Body of pancreas (tissue), 4 donors: ENCODE data around the gene SAMD14. TPM values are rescaled to one million over a fixed set of nuclear protein-coding genes. Genes with fewer than 3 reads are reported as not detected.

Source experiments
- ATAC-seq: fragments of 150-250 bp; one replicate; pipeline ENCODE4 v1.9.1; 2016
- DNase-seq, 4 donors: peaks; one replicate each; pipeline ENCODE4 v3.0.0-alpha.2; 2019
- H3K27ac ChIP-seq, 4 donors: fragments of 200-600 bp; sonication (generic); 1 replicate in 3 of 4; 2 replicates in 1 of 4; pipeline versions ENCODE4 v1.5.1 to v1.6.1; 2016 to 2019; ENCODE audit warnings: mild to moderate bottlenecking in 1 of 4, mixed read lengths in 1 of 4, moderate library complexity in 1 of 4
- H3K27me3 ChIP-seq, 2 donors: fragments of 200-600 bp; sonication (generic); one replicate each; pipeline ENCODE4 v1.6.0; 2016; ENCODE audit warnings: mild to moderate bottlenecking in 1 of 2
- H3K36me3 ChIP-seq, 2 donors: fragments of 200-600 bp; sonication (generic); replicated peaks in 1 of 2; 2 replicates each; pipeline ENCODE4 v1.5.1; 2016; ENCODE audit warnings: low read depth in 2 of 2; ENCODE audit not compliant: insufficient read depth in 1 of 2
- H3K4me1 ChIP-seq: fragments of 200-600 bp; sonication (generic); one replicate; pipeline ENCODE4 v1.6.0; 2016
- H3K4me3 ChIP-seq, 2 donors: fragments of 200-600 bp; sonication (generic); 1 replicate in 1 of 2; 2 replicates in 1 of 2; pipeline ENCODE4 v1.5.1; 2016 to 2019
- H3K9me3 ChIP-seq, 3 donors: fragments of 200-600 bp; sonication (generic); 1 replicate in 2 of 3; 2 replicates in 1 of 3; pipeline ENCODE4 v1.5.1; 2016
- POLR2A ChIP-seq, 3 donors: fragments of 450-650 bp; IDR thresholded peaks; one replicate each; pipeline ENCODE4 v1.6.1; 2016; ENCODE audit warnings: antibody characterized with exemption in 3 of 3, mild to moderate bottlenecking in 2 of 3
- WGBS, 2 donors: methylation state at CpG; one replicate each; pipeline ENCODE4 v1.1.5; 2017; 5-methylcytosine and 5-hydroxymethylcytosine counted together
- intact Hi-C: fragments of 100-400 bp; cut with DNase I; formaldehyde crosslinking; loops from one replicate; pipeline ENCODE4 v1.15.1; 2023
- total RNA-seq, 2 donors: library from RNA; depleted of rRNA; stranded (reverse); fragments of >200 nt; gene quantifications; one replicate each; pipeline ENCODE4 v1.1.0, GENCODE V29; 2016
- TF ChIP-seq, protein P1 (sequence below), 7 experiments: fragments of 450-650 bp in 4 of 7; fragments of 200-600 bp in 3 of 7; sonication (generic) in 3 of 7; IDR thresholded peaks; one replicate each; pipeline ENCODE4 v1.5.1; 2016 to 2019; ENCODE audit warnings: antibody characterized with exemption in 7 of 7

SAMD14 gene
- total RNA-seq, 2 donors from 2014 or later: not detected

DNA sequence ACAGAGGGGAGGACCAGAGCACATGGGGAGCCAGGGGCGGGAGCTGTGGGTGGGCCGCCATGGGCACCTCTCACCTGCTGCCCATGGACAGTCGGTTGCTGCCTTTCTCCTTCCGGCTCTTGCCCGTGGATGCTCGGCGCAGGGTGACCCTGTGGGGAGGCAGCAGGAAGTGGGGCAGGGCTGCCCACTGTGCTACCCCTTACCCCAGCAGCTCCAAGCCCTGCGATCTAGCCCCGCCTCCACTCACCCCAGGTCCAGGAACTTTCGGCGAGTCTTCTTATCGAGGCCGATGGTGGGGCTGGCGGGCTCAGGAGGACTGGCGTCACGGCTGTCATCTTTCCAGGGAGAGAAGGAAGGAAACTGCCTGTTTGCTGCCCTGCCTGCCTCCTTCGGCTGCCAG is 14.2 kb downstream of the SAMD14 start:
- peaks cover 30% of the 10 kb centered on the region for H3K4me1 ChIP-seq
- H3K9me3 ChIP-seq: no peaks in the 10 kb centered on the region
- no peak overlapping the region for H3K27ac ChIP-seq
- 59 to 62% methylated on average over 8 to 16 of the region's 17 CpGs for WGBS, 2 donors
- H3K4me3 ChIP-seq: no peak overlapping the region
- H3K36me3 ChIP-seq: no peaks in the 10 kb centered on the region
- intact Hi-C loops: no loop called here
- H3K27me3 ChIP-seq: no peaks in the 10 kb centered on the region
- TF ChIP-seq POLR2A (IDR thresholded peaks at IDR 0.05): no peak
- TF ChIP-seq, protein P1, sequence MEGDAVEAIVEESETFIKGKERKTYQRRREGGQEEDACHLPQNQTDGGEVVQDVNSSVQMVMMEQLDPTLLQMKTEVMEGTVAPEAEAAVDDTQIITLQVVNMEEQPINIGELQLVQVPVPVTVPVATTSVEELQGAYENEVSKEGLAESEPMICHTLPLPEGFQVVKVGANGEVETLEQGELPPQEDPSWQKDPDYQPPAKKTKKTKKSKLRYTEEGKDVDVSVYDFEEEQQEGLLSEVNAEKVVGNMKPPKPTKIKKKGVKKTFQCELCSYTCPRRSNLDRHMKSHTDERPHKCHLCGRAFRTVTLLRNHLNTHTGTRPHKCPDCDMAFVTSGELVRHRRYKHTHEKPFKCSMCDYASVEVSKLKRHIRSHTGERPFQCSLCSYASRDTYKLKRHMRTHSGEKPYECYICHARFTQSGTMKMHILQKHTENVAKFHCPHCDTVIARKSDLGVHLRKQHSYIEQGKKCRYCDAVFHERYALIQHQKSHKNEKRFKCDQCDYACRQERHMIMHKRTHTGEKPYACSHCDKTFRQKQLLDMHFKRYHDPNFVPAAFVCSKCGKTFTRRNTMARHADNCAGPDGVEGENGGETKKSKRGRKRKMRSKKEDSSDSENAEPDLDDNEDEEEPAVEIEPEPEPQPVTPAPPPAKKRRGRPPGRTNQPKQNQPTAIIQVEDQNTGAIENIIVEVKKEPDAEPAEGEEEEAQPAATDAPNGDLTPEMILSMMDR (IDR thresholded peaks at IDR 0.05): no peak
- DNase-seq (no peak), ATAC-seq (no peak)

DNA sequence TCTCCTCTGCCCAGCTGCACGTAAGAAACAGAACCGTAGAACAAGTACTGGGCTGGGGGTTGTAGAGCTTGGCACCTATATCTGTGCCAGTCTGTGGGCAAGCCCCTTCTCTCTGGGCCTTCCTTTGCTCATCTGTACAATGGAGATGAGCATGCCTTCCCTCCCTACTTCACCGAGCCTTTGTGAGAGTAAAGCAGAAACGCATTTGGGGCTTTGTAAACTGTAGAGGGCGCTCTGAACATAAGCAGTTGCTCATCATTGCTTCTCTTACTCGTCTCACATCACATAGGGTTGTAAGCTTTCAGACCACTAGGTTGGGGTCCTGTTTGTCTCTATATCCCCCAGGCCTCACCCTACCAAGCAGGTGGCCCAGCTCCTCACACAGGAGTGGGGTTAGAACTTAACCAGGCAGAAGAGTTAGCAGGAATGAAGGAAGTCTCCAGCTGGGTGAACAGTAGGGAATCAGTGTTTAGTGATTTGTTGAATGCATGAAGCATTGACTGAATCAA is 15.1 kb downstream of the SAMD14 start:
- 17% methylated on average over 6 of the region's 6 CpGs for WGBS, 2 donors
- intact Hi-C loops: no loop called here
- no peak for TF ChIP-seq POLR2A (IDR thresholded peaks at IDR 0.05)
- TF ChIP-seq, protein P1 (IDR thresholded peaks at IDR 0.05): peak; percentile 14 to 47 (median 32)
- Histone ChIP-seq H3K4me1 (peaks cover 36% of the 10 kb centered on the region), H3K4me3 (no peak overlapping the region), H3K9me3 (no peaks in the 10 kb centered on the region), H3K27me3 (no peaks in the 10 kb centered on the region), H3K27ac (no peak overlapping the region), H3K36me3 (no peaks in the 10 kb centered on the region)
- no peak for ATAC-seq
- DNase-seq: peak in 2 of 4 donors; percentile 56 to 61

DNA sequence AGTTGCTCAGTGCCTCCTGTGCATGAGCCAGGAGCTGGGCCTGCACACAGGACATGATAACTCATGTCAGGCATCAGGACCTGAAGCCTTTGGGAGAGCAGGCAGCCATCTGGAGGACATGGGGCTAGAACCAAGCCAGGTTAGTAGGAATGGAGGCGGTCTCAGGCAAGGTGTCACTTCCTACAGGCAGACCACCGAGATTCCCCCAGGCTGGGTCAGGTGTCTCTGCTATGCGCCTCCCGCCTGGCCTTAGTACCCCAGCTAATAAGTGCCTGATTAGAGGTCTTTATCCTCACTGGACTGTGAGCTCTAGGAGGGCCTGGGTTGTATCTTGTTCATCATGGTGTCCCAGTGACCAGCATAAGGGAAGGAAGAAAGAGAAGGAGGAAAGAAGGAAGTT is 15.6 kb downstream of the SAMD14 start:
- 81 to 89% methylated on average over 3 to 4 of the region's 4 CpGs for WGBS, 2 donors
- DNase-seq: no peak

DNA sequence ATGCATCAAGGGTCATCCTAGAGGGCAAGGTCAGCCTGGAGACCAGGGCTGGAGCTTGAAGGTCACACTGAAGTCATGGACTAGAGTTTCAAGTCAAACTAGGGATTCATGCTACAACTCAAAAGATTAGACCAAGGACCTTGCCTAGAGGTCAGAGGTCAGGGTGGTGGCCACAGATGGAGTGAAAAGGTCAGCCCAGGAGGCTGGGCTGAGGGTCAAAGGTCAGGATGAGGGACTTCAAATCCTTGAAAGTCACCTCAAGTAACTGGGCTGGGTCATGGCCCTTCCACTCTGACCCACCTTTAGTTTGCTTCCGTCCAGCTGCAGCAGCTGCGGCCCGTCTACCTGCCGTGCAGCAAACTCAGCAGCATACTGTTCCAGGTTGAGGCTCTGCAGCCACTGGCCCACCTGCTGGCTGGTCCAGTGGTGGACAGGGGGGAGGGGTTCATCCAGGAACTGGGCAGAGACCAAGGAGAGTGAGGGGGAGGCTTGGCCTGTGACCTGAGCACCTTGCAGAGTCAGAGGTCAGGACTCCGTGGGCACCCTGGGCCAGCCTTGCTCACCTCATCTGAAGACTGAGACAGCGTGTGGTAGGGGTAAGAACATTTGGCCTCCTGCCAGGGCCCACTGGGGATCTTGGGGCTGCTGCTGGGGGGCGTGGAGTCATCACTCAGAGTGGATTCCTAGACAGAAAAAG is 16.2 kb downstream of the SAMD14 start:
- Histone ChIP-seq H3K36me3 (peaks cover 0 to under 1% of the 10 kb centered on the region in 2 donors), H3K9me3 (no peaks in the 10 kb centered on the region), H3K4me1 (peaks cover 36% of the 10 kb centered on the region), H3K4me3 (no peak overlapping the region), H3K27ac (no peak overlapping the region), H3K27me3 (no peaks in the 10 kb centered on the region)
- intact Hi-C loops: no loop called here
- DNase-seq: no peak
- ATAC-seq: no peak
- no peak for TF ChIP-seq POLR2A (IDR thresholded peaks at IDR 0.05)
- TF ChIP-seq, protein P1 (IDR thresholded peaks at IDR 0.05): no peak
- 58 to 64% methylated on average over 4 to 6 of the region's 7 CpGs for WGBS, 2 donors

More for the DNA sequence above, 15.6 kb downstream of the SAMD14 start:
- no peaks in the 10 kb centered on the region for H3K9me3 ChIP-seq
- intact Hi-C loops: no loop called here
- H3K4me1 ChIP-seq: peaks cover 36% of the 10 kb centered on the region
- no peaks in the 10 kb centered on the region for H3K27me3 ChIP-seq
- H3K27ac ChIP-seq: no peak overlapping the region
- no peak for TF ChIP-seq POLR2A (IDR thresholded peaks at IDR 0.05)
- TF ChIP-seq, protein P1 (IDR thresholded peaks at IDR 0.05): no peak
- no peak overlapping the region for H3K4me3 ChIP-seq
- H3K36me3 ChIP-seq: no peaks in the 10 kb centered on the region
- ATAC-seq: no peak

DNA sequence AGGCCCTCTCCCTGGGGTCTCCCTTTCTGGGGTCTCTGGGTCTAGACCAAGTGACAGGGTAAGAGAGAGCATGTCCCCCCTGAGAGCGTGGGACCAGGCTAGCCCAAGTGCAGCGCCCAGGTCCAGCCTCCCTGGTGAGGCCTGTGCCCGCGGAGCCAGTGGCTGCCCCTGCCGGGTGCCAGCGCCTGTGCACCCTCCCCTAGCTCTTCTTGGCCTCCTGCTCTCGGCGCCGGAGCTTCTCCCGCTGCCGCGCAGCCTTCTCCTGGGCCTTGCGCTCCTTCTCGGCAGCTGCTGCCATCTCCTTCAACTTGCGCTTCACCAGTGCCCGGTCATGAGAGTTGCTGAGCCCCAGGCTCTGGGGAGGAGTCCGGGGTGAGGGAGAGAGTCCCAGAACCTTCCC is 17.3 kb downstream of the SAMD14 start:
- 54 to 61% methylated on average over 17 of the region's 17 CpGs for WGBS, 2 donors
- DNase-seq (peak in 1 of 4 donors; percentile 46), ATAC-seq (no peak)
- Histone ChIP-seq H3K4me3 (no peak overlapping the region), H3K27me3 (no peaks in the 10 kb centered on the region), H3K9me3 (no peaks in the 10 kb centered on the region), H3K36me3 (peaks cover 0 to 6% of the 10 kb centered on the region in 2 donors), H3K27ac (no peak overlapping the region), H3K4me1 (peaks cover 36% of the 10 kb centered on the region)
- TF ChIP-seq, protein P1 (IDR thresholded peaks at IDR 0.05): peak in 2 of 7 experiments; percentile 23 to 25
- TF ChIP-seq POLR2A (IDR thresholded peaks at IDR 0.05): no peak
- intact Hi-C loops: no loop called here
